Measurements from ENCODE around the gene LRRC2. TPM values are rescaled to one million over a fixed set of nuclear protein-coding genes. Genes with fewer than 3 reads are reported as not detected.

LRRC2 gene
- total RNA-seq, 1 donor from 2014 or later: 0.87 TPM

GRCh38 chr3:46469680-46470357 is 96.3 kb downstream of the LRRC2 start:
- Mint-ChIP-seq H3K9me3 (peaks cover 13% of the 10 kb centered on the region), H3K36me3 (no peaks in the 10 kb centered on the region), H3K4me1 (no peaks in the 10 kb centered on the region), H3K4me3 (no peak overlapping the region), H3K27me3 (ENCODE audit: low read depth) (peaks cover 39% of the 10 kb centered on the region), H3K27ac (no peak overlapping the region)
- TF ChIP-seq CTCF (IDR thresholded peaks at IDR 0.05; ENCODE audit: unreplicated experiment): no peak
- DNase-seq (ENCODE audit: low spot score in 2 of 2, unreplicated experiment in 2 of 2): peak in 1 of 2 experiments; percentile 26

GRCh38 chr3:46468753-46469600 is 97.1 kb downstream of the LRRC2 start:
- no peak for TF ChIP-seq CTCF (IDR thresholded peaks at IDR 0.05; ENCODE audit: unreplicated experiment)
- Mint-ChIP-seq H3K4me1 (no peaks in the 10 kb centered on the region), H3K27ac (no peak overlapping the region), H3K9me3 (peaks cover 5% of the 10 kb centered on the region), H3K36me3 (no peaks in the 10 kb centered on the region), H3K4me3 (no peak overlapping the region), H3K27me3 (ENCODE audit: low read depth) (peaks cover 40% of the 10 kb centered on the region)
- peak in 1 of 2 experiments; percentile 14 for DNase-seq (ENCODE audit: low spot score in 2 of 2, unreplicated experiment in 2 of 2)

GRCh38 chr3:46467562-46467961 is 98.5 kb downstream of the LRRC2 start:
- Mint-ChIP-seq H3K4me1 (no peaks in the 10 kb centered on the region), H3K4me3 (no peak overlapping the region), H3K27me3 (ENCODE audit: low read depth) (peaks cover 42% of the 10 kb centered on the region), H3K27ac (no peak overlapping the region), H3K9me3 (no peaks in the 10 kb centered on the region), H3K36me3 (no peaks in the 10 kb centered on the region)
- TF ChIP-seq CTCF (IDR thresholded peaks at IDR 0.05; ENCODE audit: unreplicated experiment): no peak
- DNase-seq (ENCODE audit: low spot score in 2 of 2, unreplicated experiment in 2 of 2): peak in 1 of 2 experiments; percentile 22

GRCh38 chr3:46466871-46467403 is 99.2 kb downstream of the LRRC2 start:
- Mint-ChIP-seq H3K4me1 (no peaks in the 10 kb centered on the region), H3K27me3 (ENCODE audit: low read depth) (peaks cover 44% of the 10 kb centered on the region), H3K27ac (no peak overlapping the region), H3K9me3 (no peaks in the 10 kb centered on the region), H3K36me3 (no peaks in the 10 kb centered on the region), H3K4me3 (no peak overlapping the region)
- TF ChIP-seq CTCF (IDR thresholded peaks at IDR 0.05; ENCODE audit: unreplicated experiment): no peak
- DNase-seq (ENCODE audit: low spot score in 2 of 2, unreplicated experiment in 2 of 2): peak in 1 of 2 experiments; percentile 14

- no peak overlapping the region for H3K4me3 Mint-ChIP-seq
- H3K4me1 Mint-ChIP-seq: no peaks in the 10 kb centered on the region
- H3K27me3 Mint-ChIP-seq (ENCODE audit: low read depth): peaks cover 41% of the 10 kb centered on the region
Observed at GRCh38 chr3:46466273-46466672, 99.8 kb downstream of the LRRC2 start.

More at GRCh38 chr3:46466273-46466672, 99.8 kb downstream of the LRRC2 start:
- Mint-ChIP-seq H3K36me3 (no peaks in the 10 kb centered on the region), H3K9me3 (peaks cover 3% of the 10 kb centered on the region), H3K27ac (no peak overlapping the region)
- peak in 1 of 2 experiments; percentile 10 for DNase-seq (ENCODE audit: low spot score in 2 of 2, unreplicated experiment in 2 of 2)
- no peak for TF ChIP-seq CTCF (IDR thresholded peaks at IDR 0.05; ENCODE audit: unreplicated experiment)

Other genes with a start within 250 kb of the LRRC2 start
- gene CCR2, start 212.2 kb downstream of the LRRC2 start, total RNA-seq: not detected in 3 replicates
- gene CCR5, start 195.4 kb downstream of the LRRC2 start, total RNA-seq: not detected in 3 replicates
- not detected in 3 replicates for gene CCRL2, start 159.0 kb downstream of the LRRC2 start, total RNA-seq
- not detected in 3 replicates for gene LTF, start 101.4 kb downstream of the LRRC2 start, total RNA-seq
- gene RTP3, start 68.3 kb downstream of the LRRC2 start, total RNA-seq: not detected in 3 replicates
- not detected in 3 replicates for gene FAM240A, start 46.2 kb upstream of the LRRC2 start, total RNA-seq
- 6.2 to 7.1 TPM (median 6.8 TPM) in 3 replicates for gene ALS2CL, start 127.4 kb upstream of the LRRC2 start, total RNA-seq
- gene TMIE, start 135.1 kb upstream of the LRRC2 start, total RNA-seq: 0.31 to 0.68 TPM (median 0.54 TPM) in 3 replicates
- 4.4 to 4.8 TPM (median 4.5 TPM) in 3 replicates for gene PRSS50, start 151.6 kb upstream of the LRRC2 start, total RNA-seq